ENCODE measurements around the gene VWC2L. TPM values are rescaled to one million over a fixed set of nuclear protein-coding genes. Genes with fewer than 3 reads are reported as not detected.

VWC2L gene
- total RNA-seq, 1 donor from 2014 or later, result not detected

GRCh38 chr2:214591366-214591765 is 180.5 kb downstream of the VWC2L start:
- peak; percentile 8 for TF ChIP-seq CTCF (IDR thresholded peaks at IDR 0.05)
- intact Hi-C loops (cut with DNase I), result no loop called here

GRCh38 chr2:214592011-214592410 is 181.2 kb downstream of the VWC2L start:
- Histone ChIP-seq H3K9me3 (no peaks in the 10 kb centered on the region), H3K27me3 (no peaks in the 10 kb centered on the region), H3K4me1 (no peaks in the 10 kb centered on the region), H3K4me3 (no peak overlapping the region), H3K36me3 (no peaks in the 10 kb centered on the region), H3K27ac (no peak overlapping the region)
- intact Hi-C loops (cut with DNase I), result no loop called here
- DNase-seq, result no peak
- no peak for TF ChIP-seq CTCF (IDR thresholded peaks at IDR 0.05)
- no peak for ATAC-seq

More at GRCh38 chr2:214591366-214591765, 180.5 kb downstream of the VWC2L start:
- no peak overlapping the region for H3K4me3 ChIP-seq
- no peaks in the 10 kb centered on the region for H3K36me3 ChIP-seq
- H3K27me3 ChIP-seq, result no peaks in the 10 kb centered on the region
- no peak overlapping the region for H3K27ac ChIP-seq
- ATAC-seq (no peak), DNase-seq (no peak)
- no peaks in the 10 kb centered on the region for H3K4me1 ChIP-seq
- H3K9me3 ChIP-seq, result no peaks in the 10 kb centered on the region

- Histone ChIP-seq H3K27me3 (no peaks in the 10 kb centered on the region), H3K27ac (no peak overlapping the region), H3K36me3 (no peaks in the 10 kb centered on the region), H3K4me1 (no peaks in the 10 kb centered on the region), H3K9me3 (no peaks in the 10 kb centered on the region), H3K4me3 (no peak overlapping the region)
- intact Hi-C loops (cut with DNase I), result no loop called here
- ATAC-seq (peak; percentile 31), DNase-seq (no peak)
- TF ChIP-seq CTCF (IDR thresholded peaks at IDR 0.05), result no peak
Observed at GRCh38 chr2:214593727-214594126, 182.9 kb downstream of the VWC2L start.

- Histone ChIP-seq H3K27me3 (no peaks in the 10 kb centered on the region), H3K9me3 (no peaks in the 10 kb centered on the region), H3K36me3 (no peaks in the 10 kb centered on the region), H3K27ac (no peak overlapping the region), H3K4me3 (no peak overlapping the region), H3K4me1 (no peaks in the 10 kb centered on the region)
- ATAC-seq (no peak), DNase-seq (no peak)
- no peak for TF ChIP-seq CTCF (IDR thresholded peaks at IDR 0.05)
- intact Hi-C loops (cut with DNase I), result no loop called here
Observed at GRCh38 chr2:214601852-214602633, 191.2 kb downstream of the VWC2L start.

- no peak for TF ChIP-seq CTCF (IDR thresholded peaks at IDR 0.05)
- intact Hi-C loops (cut with DNase I), result no loop called here
- DNase-seq (no peak), ATAC-seq (peak; percentile 51)
- H3K36me3 ChIP-seq, result no peaks in the 10 kb centered on the region
- no peak overlapping the region for H3K27ac ChIP-seq
- no peaks in the 10 kb centered on the region for H3K4me1 ChIP-seq
- H3K27me3 ChIP-seq, result no peaks in the 10 kb centered on the region
- no peaks in the 10 kb centered on the region for H3K9me3 ChIP-seq
- no peak overlapping the region for H3K4me3 ChIP-seq
Observed at GRCh38 chr2:214604861-214605260, 194.0 kb downstream of the VWC2L start.

All from upper lobe of right lung (tissue), 1 donor.